Gastroesophageal sphincter (tissue), 3 donors: ENCODE measurements around the gene GPS1.

ENCODE experiments used
- POLR2A ChIP-seq, 2 donors: fragments of 450-650 bp; IDR thresholded peaks; one replicate each; pipeline ENCODE4 v1.6.1; 2017; ENCODE audit warnings: antibody characterized with exemption in 2 of 2, mild to moderate bottlenecking in 2 of 2, moderate library complexity in 1 of 2
- TF ChIP-seq, protein P1 (sequence below), 4 experiments: fragments of 200-600 bp in 2 of 4; fragments of 450-650 bp in 2 of 4; sonication (generic) in 1 of 4; IDR thresholded peaks; one replicate each; pipeline ENCODE4 v1.5.1; 2017 to 2019; ENCODE audit warnings: antibody characterized with exemption in 4 of 4, mild to moderate bottlenecking in 2 of 4, moderate library complexity in 2 of 4

DNA sequence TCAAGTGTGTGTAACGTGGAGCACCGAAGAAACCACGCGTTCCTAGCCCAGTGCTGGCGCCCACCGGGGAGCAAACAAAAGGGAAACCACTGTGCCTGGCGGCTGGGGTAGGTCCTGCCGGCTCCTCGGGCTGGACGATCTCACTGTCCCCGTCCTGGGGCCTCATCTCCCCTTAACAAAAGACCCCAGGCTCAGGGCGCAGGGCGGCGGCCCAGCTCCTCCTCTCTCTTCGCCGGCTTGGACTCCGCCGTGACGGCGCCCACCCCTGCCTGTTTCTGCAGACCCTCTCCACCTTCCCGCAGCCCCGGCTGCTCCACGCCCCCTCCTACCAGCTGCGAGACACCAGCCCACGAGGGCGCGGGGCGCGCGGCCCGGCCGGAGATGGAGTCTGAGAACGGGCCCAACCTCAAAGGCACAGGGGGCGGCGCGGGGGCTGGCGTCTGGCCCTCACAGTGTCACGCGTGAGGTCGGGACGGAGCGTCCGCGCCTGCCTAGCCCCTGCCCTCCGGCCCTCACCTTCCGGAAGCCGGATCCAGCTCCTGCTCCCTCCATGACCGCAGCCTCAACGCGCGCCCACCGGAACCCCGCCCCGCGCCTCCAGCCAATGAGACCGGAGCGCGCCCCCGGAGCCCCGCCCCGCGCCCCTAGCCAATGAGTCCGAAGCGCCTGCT, 29.3 kb upstream of the GPS1 start, which contains the start of gene CENPX:
- TF ChIP-seq, protein P1, sequence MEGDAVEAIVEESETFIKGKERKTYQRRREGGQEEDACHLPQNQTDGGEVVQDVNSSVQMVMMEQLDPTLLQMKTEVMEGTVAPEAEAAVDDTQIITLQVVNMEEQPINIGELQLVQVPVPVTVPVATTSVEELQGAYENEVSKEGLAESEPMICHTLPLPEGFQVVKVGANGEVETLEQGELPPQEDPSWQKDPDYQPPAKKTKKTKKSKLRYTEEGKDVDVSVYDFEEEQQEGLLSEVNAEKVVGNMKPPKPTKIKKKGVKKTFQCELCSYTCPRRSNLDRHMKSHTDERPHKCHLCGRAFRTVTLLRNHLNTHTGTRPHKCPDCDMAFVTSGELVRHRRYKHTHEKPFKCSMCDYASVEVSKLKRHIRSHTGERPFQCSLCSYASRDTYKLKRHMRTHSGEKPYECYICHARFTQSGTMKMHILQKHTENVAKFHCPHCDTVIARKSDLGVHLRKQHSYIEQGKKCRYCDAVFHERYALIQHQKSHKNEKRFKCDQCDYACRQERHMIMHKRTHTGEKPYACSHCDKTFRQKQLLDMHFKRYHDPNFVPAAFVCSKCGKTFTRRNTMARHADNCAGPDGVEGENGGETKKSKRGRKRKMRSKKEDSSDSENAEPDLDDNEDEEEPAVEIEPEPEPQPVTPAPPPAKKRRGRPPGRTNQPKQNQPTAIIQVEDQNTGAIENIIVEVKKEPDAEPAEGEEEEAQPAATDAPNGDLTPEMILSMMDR (IDR thresholded peaks at IDR 0.05), result peak in 1 of 4 experiments; percentile 17
- peak; percentile 53 to 68 for TF ChIP-seq POLR2A (IDR thresholded peaks at IDR 0.05)
